Activated CD4-positive, alpha-beta T cell treated with anti-CD3 and anti-CD28 coated beads, Interleukin-10, Interleukin-2, amounts not matched to agents 100 ng/mL and 50 ng/mL, durations not matched to agents 16 hours and 8 hours (primary cell): Measurements from ENCODE around the gene MACROH2A1.

Experiments
- DNase-seq: peaks from one replicate; pipeline ENCODE4 v3.0.0-alpha.2; 2020

The MACROH2A1 gene

DNA sequence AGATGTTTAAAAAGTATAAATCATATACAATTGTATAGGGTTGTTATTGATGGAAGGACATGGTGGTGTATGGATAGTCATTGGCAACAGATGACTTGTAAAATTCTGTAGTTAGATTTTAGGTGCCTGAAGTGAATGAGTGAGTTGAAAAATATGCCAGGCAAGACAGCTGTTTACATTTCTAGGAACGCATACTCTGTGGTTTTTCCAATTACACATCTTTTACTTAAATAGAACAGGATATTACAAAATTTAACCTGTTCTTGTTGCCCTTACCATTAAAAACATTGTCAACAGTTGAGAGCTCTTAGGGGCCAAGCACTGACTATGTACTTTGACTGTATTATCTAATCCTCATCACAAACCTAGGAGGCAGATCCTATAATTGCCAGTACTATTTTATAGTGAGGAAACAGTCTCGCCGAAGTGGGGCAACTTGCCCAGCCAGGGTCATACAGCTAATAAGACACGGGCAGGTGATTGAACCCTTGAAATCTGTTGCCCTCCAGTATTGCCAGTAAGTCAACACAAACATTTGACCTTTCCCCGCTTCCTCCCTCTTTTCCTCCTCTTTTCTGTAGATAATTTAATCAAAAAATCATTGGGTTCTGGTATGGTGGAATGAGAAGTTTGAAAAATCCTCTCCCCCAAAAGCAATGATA lies 88.6 kb downstream of the MACROH2A1 start:
- peak; percentile 16 for DNase-seq

GRCh38 chr5:135309391-135310327 lies 89.4 kb downstream of the MACROH2A1 start:
- peak; percentile 13 for DNase-seq

- DNase-seq: no peak
Measured at GRCh38 chr5:135308752-135309151, 90.3 kb downstream of the MACROH2A1 start.

DNA sequence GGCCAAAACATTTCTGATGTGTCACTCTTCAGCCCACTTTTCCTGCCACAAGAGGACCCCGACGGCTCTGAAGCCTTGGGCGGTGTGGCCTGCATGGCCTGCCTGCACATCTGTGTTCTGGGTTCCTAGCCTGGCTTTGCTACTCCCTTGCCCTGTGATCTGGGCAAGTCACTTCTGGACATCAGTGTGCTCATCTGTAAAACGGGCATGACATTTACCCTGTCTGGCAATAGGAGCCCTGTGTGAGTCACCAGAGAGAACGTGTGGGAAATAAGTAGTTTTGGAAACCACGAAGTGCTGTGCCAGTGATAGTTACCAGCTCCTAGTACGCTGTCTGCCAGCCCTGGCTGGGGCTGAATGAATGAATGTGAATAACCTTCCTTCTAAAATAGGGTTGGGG lies 90.8 kb downstream of the MACROH2A1 start:
- peak; percentile 27 for DNase-seq

DNA sequence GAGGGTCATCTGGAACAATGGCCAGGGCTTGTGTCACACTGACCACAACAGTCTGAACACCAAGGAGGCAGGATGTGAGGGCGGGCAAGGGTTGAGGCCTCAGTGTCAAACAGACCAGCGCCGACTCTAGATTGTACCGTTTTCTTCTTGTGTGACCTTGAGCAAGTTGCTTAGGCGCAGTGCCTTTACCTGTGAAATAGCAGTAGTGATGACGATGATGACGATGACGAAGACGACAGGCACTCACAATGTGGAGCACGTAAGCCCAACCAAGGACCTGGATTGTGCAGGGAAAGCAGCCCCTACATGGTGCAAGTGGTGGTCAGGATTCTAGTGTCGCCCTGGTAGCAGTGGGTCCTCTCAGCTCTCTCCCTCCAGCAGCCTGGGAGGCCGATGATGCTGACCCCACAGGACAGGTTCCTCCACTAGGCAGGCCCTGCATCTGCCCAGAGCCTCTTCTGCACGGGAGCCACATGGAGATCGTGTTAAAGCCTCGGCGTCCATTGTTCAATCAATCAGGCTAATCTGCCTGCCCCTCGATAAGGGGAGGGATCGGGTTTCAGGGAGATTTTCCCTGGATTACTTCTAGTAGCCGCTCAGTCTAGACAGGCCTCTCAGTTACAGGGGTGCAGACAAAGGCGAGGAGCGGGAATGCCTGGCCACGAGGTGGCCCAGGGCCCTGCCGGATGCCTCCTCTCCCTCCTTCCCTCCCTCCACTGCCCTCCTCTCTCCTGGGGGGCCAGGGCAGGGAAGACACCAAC lies 91.7 kb downstream of the MACROH2A1 start:
- no peak for DNase-seq

GRCh38 chr5:135306557-135306956 lies 92.5 kb downstream of the MACROH2A1 start:
- DNase-seq: no peak

- DNase-seq: no peak
Measured at GRCh38 chr5:135304352-135305221, 94.4 kb downstream of the MACROH2A1 start.

DNA sequence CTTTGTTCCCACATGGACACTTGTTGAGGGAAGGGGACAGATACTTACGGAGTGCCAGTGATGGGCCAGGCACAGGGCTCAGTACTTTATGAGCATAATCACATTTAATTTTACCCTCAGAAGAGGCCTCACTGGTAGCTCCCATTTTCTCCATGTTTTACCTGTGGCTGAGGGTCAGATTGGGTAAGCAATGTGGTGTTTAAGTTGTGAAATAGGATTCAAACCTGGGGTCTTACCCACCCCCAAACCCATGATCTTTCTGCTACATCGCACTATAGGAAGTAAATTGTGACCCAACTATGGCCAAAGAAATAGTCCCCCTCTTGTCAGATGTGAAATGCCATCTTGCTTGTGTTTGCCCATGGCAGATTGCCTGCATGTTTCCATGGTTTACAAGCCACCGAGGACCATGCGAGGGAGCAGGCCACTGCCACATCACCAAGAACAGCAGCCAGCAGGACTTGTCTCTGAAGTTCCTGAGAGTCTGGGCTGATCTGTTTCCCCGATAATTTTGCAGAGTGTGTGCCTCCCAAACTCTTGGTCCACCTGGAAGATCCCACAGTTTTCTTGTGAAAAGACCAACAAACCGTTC lies 95.4 kb downstream of the MACROH2A1 start:
- DNase-seq: no peak

GRCh38 chr5:135296900-135297816 lies 101.9 kb downstream of the MACROH2A1 start:
- no peak for DNase-seq

- DNase-seq: no peak
Measured at GRCh38 chr5:135295852-135296251, 103.2 kb downstream of the MACROH2A1 start.

GRCh38 chr5:135294793-135295192 lies 104.2 kb downstream of the MACROH2A1 start:
- no peak for DNase-seq

- DNase-seq: no peak
Measured at GRCh38 chr5:135289651-135290050, 109.4 kb downstream of the MACROH2A1 start.

DNA sequence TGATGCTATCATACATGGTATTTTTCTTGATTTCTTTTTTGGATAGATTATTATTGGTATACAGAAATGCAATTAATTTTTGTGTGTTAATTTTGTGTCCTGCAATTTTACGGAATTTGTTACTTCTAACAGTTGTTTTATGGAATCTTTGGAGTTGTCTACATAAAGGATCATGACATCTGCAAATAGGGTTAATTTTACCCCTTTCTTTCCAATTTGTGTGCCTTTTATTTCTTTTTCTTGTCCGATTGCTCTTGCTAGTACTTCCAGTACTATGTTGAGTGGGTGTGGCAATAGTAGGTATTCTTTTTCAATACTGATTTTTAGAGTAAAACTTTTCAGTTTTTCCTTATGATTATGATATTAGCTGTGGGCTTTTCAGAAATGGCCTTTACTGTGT lies 111.5 kb downstream of the MACROH2A1 start:
- DNase-seq: no peak
